Activated naive CD4-positive, alpha-beta T cell treated with anti-CD3 and anti-CD28 coated beads, Interleukin-2, amount 50 U/mL, for 24 hours (primary cell): Measurements from ENCODE around the gene ANGEL2.
"Not testable (repeated sequence)": the region's sequence is repeated elsewhere in the genome, so short reads cannot be mapped to it uniquely, and the experiment has no call there.

Experiments
- H3K27ac Mint-ChIP-seq: one replicate; pipeline ENCODE4 v1.8.0; 2021; ENCODE audit warnings: mild to moderate bottlenecking, mixed read lengths
- H3K27me3 Mint-ChIP-seq: one replicate; pipeline ENCODE4 v1.8.0; 2021; ENCODE audit warnings: mixed read lengths
- H3K36me3 Mint-ChIP-seq: one replicate; pipeline ENCODE4 v1.8.0; 2021; ENCODE audit warnings: mixed read lengths
- H3K4me1 Mint-ChIP-seq: one replicate; pipeline ENCODE4 v1.8.0; 2021; ENCODE audit warnings: mixed read lengths
- H3K4me3 Mint-ChIP-seq: one replicate; pipeline ENCODE4 v1.8.0; 2021; ENCODE audit warnings: mild to moderate bottlenecking, mixed read lengths
- H3K9me3 Mint-ChIP-seq: one replicate; pipeline ENCODE4 v1.8.0; 2021; ENCODE audit warnings: mixed read lengths

The ANGEL2 gene

GRCh38 chr1:213015099-213016050 lies at the start of gene ANGEL2:
TSS of gene ANGEL2 (minus strand) at chr1:213015867. CDS start at chr1:213015671, 196 bp downstream.
- no peaks in the 10 kb centered on the region for H3K27me3 Mint-ChIP-seq
- peaks cover 43% of the 10 kb centered on the region for H3K4me1 Mint-ChIP-seq

DNA sequence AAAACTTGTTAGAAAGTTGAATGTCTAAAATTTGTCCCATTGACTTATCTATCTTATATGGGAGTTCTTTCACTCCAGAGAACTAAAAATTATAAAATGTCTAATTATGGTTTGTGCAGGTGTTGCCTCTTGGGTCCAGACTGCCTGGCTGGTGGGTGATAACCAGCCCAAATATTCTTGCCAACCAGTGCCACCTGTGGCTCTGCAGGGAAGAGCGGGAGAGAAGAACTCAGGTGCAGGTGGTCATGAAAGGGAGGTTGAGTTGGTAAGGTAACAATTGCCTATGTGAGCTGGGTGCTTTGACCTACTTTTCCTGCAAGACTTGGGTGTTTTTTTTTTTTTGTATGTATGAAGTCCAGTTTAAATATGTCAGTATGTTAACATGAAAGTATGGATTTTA lies 45.6 kb upstream of the ANGEL2 start:
- no peaks in the 10 kb centered on the region for H3K9me3 Mint-ChIP-seq
- no peak overlapping the region for H3K4me3 Mint-ChIP-seq
- peaks cover 2% of the 10 kb centered on the region for H3K36me3 Mint-ChIP-seq
- no peak overlapping the region for H3K27ac Mint-ChIP-seq
- peaks cover 18% of the 10 kb centered on the region for H3K4me1 Mint-ChIP-seq
- H3K27me3 Mint-ChIP-seq, result no peaks in the 10 kb centered on the region

More at GRCh38 chr1:213015099-213016050, at the start of gene ANGEL2:
- H3K4me3 Mint-ChIP-seq, result peak within 1 kb of the TSS; percentile 100
- H3K36me3 Mint-ChIP-seq, result peaks cover 6% of the 10 kb centered on the region
- no peaks in the 10 kb centered on the region for H3K9me3 Mint-ChIP-seq
- H3K27ac Mint-ChIP-seq, result peak within 1 kb of the TSS; percentile 100

- Mint-ChIP-seq H3K36me3 (peaks cover 2% of the 10 kb centered on the region), H3K4me3 (no peak overlapping the region), H3K9me3 (no peaks in the 10 kb centered on the region), H3K27ac (no peak overlapping the region), H3K4me1 (peaks cover 19% of the 10 kb centered on the region), H3K27me3 (no peaks in the 10 kb centered on the region)
Observed at GRCh38 chr1:213060836-213061235, 45.2 kb upstream of the ANGEL2 start.

DNA sequence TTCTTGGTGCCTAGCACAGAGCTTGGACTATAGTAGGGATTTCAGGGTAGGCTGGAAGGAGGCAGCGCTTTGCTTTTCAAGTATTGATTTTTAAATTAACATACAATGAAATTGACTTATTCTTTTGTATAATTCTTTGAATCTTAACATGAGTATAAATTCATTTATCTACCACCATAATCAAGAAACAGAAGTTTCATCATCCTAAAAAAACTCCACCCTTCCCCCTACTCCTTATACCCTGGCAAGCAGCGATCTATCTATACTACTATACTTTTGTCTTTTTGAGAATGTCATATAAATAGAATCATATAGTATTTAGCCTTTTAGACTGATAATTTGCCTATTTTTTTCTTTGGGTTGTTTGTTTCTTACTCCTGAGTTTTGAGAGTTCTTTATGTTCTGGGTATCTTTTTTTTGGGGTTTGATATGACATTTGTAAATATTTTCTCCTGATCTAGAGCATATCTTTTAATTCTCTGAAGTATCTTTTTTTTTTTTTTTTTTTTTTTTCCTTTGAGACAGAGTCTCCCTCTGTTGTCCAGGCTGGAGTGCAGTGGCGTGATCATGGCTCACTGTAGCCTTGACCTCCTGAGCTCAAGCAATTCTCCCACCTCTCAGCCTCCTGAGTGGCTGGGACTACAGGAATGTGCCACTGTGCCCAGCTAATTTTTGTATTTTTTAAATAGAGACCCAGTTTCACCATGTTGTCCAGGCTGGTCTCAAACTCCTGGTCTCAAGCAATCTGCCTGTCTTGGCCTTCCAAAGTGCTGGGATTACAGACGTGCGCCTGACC lies 41.8 kb upstream of the ANGEL2 start:
- Mint-ChIP-seq H3K27me3 (no peaks in the 10 kb centered on the region), H3K27ac (no peak overlapping the region), H3K36me3 (peaks cover 3% of the 10 kb centered on the region), H3K9me3 (no peaks in the 10 kb centered on the region), H3K4me3 (no peak overlapping the region), H3K4me1 (peaks cover 29% of the 10 kb centered on the region)

- Mint-ChIP-seq H3K9me3 (no peaks in the 10 kb centered on the region), H3K36me3 (peaks cover 3% of the 10 kb centered on the region), H3K4me3 (no peak overlapping the region), H3K4me1 (peaks cover 36% of the 10 kb centered on the region), H3K27me3 (no peaks in the 10 kb centered on the region), H3K27ac (no peak overlapping the region)
Observed at GRCh38 chr1:213055767-213056166, 40.1 kb upstream of the ANGEL2 start.

DNA sequence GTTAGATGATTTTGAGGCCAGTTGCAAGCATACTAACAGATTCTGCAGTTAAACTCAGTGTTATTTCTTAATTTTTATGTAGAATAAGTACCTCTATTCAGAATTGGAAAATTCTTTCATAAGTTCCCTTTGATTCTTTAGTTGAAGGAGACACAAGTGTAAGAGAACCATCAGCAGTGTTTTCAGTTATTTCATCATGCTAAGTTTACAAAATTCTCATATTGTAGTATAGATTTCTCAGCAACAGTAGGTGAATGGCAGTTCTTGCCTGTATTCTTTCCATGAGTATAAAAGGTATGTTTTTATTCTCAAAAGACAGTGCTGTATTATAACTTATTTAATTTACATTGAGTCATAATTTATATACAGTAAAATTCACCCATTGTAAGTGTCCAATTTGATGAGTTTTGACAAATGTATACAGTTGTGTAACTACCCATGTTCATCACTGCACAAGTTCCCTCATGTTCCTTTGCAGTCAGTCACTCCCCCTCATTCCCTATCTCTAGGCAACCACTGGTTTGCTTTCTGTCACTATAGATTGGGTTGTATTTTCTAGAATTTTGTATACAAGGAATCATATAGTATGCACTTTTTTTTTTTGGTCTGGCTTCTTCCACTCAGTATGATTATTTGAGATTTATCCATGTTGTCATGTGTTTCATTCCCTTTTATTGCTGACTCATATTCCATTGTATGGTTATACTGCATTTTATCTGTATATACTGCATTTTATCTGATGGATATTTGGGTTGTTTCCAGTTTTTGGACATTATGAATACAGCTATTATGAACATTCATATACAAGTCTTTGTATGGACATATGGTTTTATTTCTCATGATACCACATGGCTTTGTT lies 39.3 kb upstream of the ANGEL2 start:
- Mint-ChIP-seq H3K4me1 (peaks cover 44% of the 10 kb centered on the region), H3K4me3 (no peak overlapping the region), H3K27ac (no peak overlapping the region)

GRCh38 chr1:213054142-213054541 lies 38.5 kb upstream of the ANGEL2 start:
- H3K4me1 Mint-ChIP-seq, result peaks cover 49% of the 10 kb centered on the region
- H3K27me3 Mint-ChIP-seq, result no peaks in the 10 kb centered on the region
- peaks cover 3% of the 10 kb centered on the region for H3K36me3 Mint-ChIP-seq
- H3K9me3 Mint-ChIP-seq, result peaks cover 6% of the 10 kb centered on the region
- no peak overlapping the region for H3K4me3 Mint-ChIP-seq
- no peak overlapping the region for H3K27ac Mint-ChIP-seq

More for the DNA sequence above, 39.3 kb upstream of the ANGEL2 start:
- Mint-ChIP-seq H3K36me3 (peaks cover 3% of the 10 kb centered on the region), H3K27me3 (no peaks in the 10 kb centered on the region), H3K9me3 (peaks cover 6% of the 10 kb centered on the region)

GRCh38 chr1:213053455-213053854 lies 37.8 kb upstream of the ANGEL2 start:
- Mint-ChIP-seq H3K36me3 (peaks cover 9% of the 10 kb centered on the region), H3K27ac (no peak overlapping the region)

GRCh38 chr1:213051881-213052202 lies 36.2 kb upstream of the ANGEL2 start:
- peaks cover 13% of the 10 kb centered on the region for H3K27me3 Mint-ChIP-seq
- H3K4me1 Mint-ChIP-seq, result peaks cover 50% of the 10 kb centered on the region
- H3K9me3 Mint-ChIP-seq, result peaks cover 6% of the 10 kb centered on the region
- peak overlapping the region; percentile 96 for H3K4me3 Mint-ChIP-seq
- peaks cover 12% of the 10 kb centered on the region for H3K36me3 Mint-ChIP-seq
- H3K27ac Mint-ChIP-seq, result peak overlapping the region; percentile 52

More at GRCh38 chr1:213053455-213053854, 37.8 kb upstream of the ANGEL2 start:
- Mint-ChIP-seq H3K4me3 (no peak overlapping the region), H3K9me3 (peaks cover 6% of the 10 kb centered on the region), H3K27me3 (peaks cover 7% of the 10 kb centered on the region), H3K4me1 (peaks cover 53% of the 10 kb centered on the region)

DNA sequence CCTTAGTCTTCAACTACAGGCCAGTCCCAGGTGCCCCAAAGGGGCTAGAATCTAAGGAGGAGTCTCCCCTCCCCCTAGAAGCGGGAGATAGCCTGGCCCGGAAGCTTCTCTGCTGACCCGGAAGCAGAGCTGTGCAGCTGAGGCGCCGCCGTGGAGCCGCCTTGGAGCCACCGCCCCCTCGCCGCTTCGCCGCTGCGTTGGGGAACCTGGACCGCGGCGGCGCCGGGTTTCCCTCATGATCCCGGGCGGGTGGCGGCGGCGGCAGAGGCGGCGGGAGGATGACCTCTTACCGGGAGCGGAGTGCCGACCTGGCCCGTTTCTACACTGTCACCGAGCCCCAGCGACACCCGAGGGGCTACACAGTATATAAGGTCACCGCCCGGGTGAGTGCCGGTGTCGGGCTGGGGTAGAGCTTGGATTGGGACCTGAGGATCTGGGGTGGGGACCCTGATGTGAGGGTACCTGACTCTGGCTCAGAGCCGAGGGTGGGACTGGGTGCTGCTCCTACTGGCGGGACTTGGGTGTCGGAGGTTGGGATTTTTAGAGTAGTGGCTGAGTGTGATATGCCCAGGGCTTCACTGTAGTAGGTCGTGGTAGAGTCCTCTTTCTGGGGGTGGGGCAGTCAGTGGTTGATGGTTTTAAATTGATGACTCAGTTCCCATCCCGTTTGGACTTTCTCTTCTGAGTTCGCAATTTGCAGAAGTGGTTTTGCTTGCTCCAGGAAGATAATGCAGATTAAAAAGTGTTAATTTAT lies 35.6 kb upstream of the ANGEL2 start, which contains the start of gene RPS6KC1:
Gene RPS6KC1 (plus strand): TSS at position 115 of the 754 bp plus-strand sequence. CDS start 164 bp downstream, at position 279.
- Mint-ChIP-seq H3K9me3 (peaks cover 6% of the 10 kb centered on the region), H3K27me3 (peaks cover 13% of the 10 kb centered on the region), H3K4me3 (peak within 1 kb of the TSS; percentile 96), H3K4me1 (peaks cover 50% of the 10 kb centered on the region), H3K36me3 (peaks cover 12% of the 10 kb centered on the region), H3K27ac (peak within 1 kb of the TSS; percentile 90)

DNA sequence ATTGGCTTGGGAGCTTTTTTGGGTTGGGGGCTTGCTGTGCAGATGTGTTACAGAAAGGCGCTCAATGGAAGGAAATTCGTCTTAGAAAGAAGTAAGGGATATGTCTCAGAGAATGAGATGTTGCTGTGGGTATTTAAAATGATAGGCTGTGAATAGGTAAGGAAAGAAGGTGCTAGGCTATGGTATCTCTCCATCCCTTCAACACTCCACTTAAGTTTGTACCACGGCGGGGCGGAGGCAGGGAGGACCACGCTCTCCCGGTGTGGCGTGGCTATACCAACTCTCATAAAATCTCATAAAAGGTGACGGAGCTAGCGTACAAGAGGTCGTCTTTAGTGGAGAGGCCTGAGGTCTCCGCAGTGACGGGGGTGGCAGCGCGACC lies 35.1 kb upstream of the ANGEL2 start:
- Mint-ChIP-seq H3K4me3 (peak overlapping the region; percentile 96), H3K4me1 (peaks cover 45% of the 10 kb centered on the region)

DNA sequence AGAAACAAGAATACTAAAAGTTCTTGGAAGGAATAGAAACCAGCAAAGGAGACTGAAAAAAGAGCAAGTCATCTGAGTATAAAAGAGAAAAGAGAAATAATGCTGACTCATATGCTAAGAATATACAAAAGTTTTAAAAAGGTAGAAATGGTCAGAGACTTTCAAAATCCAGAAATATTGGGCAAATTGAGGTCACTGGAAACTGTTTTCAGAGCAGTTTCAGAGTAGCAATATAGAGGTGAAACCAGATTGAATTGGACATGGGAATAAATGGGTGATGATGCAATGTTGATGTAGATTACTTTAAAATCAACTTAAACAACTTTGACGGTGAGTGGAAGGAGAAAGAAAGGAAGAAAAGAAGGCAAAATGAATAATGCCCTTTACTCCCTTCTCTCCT lies 33.6 kb upstream of the ANGEL2 start:
- peaks cover 40% of the 10 kb centered on the region for H3K4me1 Mint-ChIP-seq
- peak overlapping the region; percentile 61 for H3K27ac Mint-ChIP-seq
- no peak overlapping the region for H3K4me3 Mint-ChIP-seq

More for the DNA sequence above, 35.1 kb upstream of the ANGEL2 start:
- Mint-ChIP-seq H3K27me3 (peaks cover 13% of the 10 kb centered on the region), H3K27ac (peak overlapping the region; percentile 90), H3K36me3 (peaks cover 12% of the 10 kb centered on the region), H3K9me3 (peaks cover 6% of the 10 kb centered on the region)

GRCh38 chr1:213045321-213046226 lies 29.9 kb upstream of the ANGEL2 start:
- H3K4me3 Mint-ChIP-seq, H3K9me3 Mint-ChIP-seq, H3K27ac Mint-ChIP-seq: not testable (repeated sequence)
- peaks cover 13% of the 10 kb centered on the region for H3K27me3 Mint-ChIP-seq
- peaks cover 22% of the 10 kb centered on the region for H3K4me1 Mint-ChIP-seq
- H3K36me3 Mint-ChIP-seq, result peaks cover 10% of the 10 kb centered on the region

More for the DNA sequence above, 33.6 kb upstream of the ANGEL2 start:
- H3K36me3 Mint-ChIP-seq, result peaks cover 12% of the 10 kb centered on the region
- peaks cover 13% of the 10 kb centered on the region for H3K27me3 Mint-ChIP-seq
- peaks cover 6% of the 10 kb centered on the region for H3K9me3 Mint-ChIP-seq
